Gastrocnemius medialis (tissue), 4 donors: ENCODE results near the gene RPL21. TPM values are rescaled to one million over a fixed set of nuclear protein-coding genes. Genes with fewer than 3 reads are reported as not detected.

Source experiments
- ATAC-seq, 2 donors: fragments of 150-250 bp; one replicate each; pipeline ENCODE4 v1.9.1; 2016
- DNase-seq, 2 donors: peaks; one replicate each; pipeline ENCODE4 v3.0.0-alpha.2; 2019
- H3K27ac ChIP-seq, 4 donors: fragments of 200-600 bp; sonication (generic); 1 replicate in 1 of 4; 2 replicates in 3 of 4; pipeline ENCODE4 v1.5.1; 2016 to 2018; ENCODE audit warnings: mild to moderate bottlenecking in 2 of 4, moderate library complexity in 1 of 4
- H3K27me3 ChIP-seq, 3 donors: fragments of 200-600 bp; sonication (generic) in 2 of 3; 1 replicate in 1 of 3; 2 replicates in 2 of 3; pipeline versions ENCODE4 v1.5.1 to v1.6.0; 2016 to 2019; ENCODE audit warnings: mild to moderate bottlenecking in 1 of 3, moderate library complexity in 1 of 3
- H3K36me3 ChIP-seq, 2 donors: fragments of 200-600 bp; sonication (generic) in 1 of 2; one replicate each; pipeline ENCODE4 v1.5.1; 2017 to 2018
- H3K4me1 ChIP-seq, 2 donors: fragments of 200-600 bp; sonication (generic) in 1 of 2; one replicate each; pipeline ENCODE4 v1.5.1; 2016 to 2017; ENCODE audit warnings: mild to moderate bottlenecking in 2 of 2
- H3K4me3 ChIP-seq, 4 donors: fragments of 200-600 bp; sonication (generic) in 3 of 4; 1 replicate in 1 of 4; 2 replicates in 3 of 4; pipeline ENCODE4 v1.5.1; 2016 to 2019; ENCODE audit warnings: mild to moderate bottlenecking in 2 of 4
- H3K9me3 ChIP-seq, 3 donors: fragments of 200-600 bp; sonication (generic) in 2 of 3; 1 replicate in 1 of 3; 2 replicates in 2 of 3; pipeline ENCODE4 v1.5.1; 2016 to 2019
- POLR2A ChIP-seq, 2 donors: fragments of 450-650 bp; IDR thresholded peaks; one replicate each; pipeline ENCODE4 v1.6.1; 2017; ENCODE audit warnings: antibody characterized with exemption in 2 of 2, mild to moderate bottlenecking in 2 of 2, moderate library complexity in 2 of 2
- in situ Hi-C, 4 donors: fragments of 200-750 bp; cut with MboI; loops; one replicate each; pipeline versions ENCODE4 v1.15.0 to v1.8.0; 2017; ENCODE audit warnings: low sequenced_read_pairs in 4 of 4
- intact Hi-C: fragments of 100-400 bp; cut with DNase I; formaldehyde crosslinking; loops from one replicate; pipeline ENCODE4 v1.15.1; 2023; ENCODE audit warnings: low total_unique reads
- total RNA-seq, 4 donors: library from RNA; depleted of rRNA; stranded (reverse); fragments of >200 nt; gene quantifications; one replicate each; pipeline versions ENCODE4 v1.1.0 to v1.2.3, GENCODE V29; 2016
- TF ChIP-seq, protein P1 (sequence below), 5 experiments: fragments of 450-650 bp in 3 of 5; fragments of 200-600 bp in 2 of 5; sonication (generic) in 2 of 5; IDR thresholded peaks in 4 of 5; conservative IDR thresholded peaks in 1 of 5; 1 replicate in 4 of 5; 2 replicates in 1 of 5; pipeline ENCODE4 v1.5.1; 2016 to 2019; ENCODE audit warnings: antibody characterized with exemption in 5 of 5, mild to moderate bottlenecking in 3 of 5, moderate library complexity in 3 of 5

RPL21 gene
- total RNA-seq, 4 donors from 2014 or later, result 774 to 913 (median 796) TPM

DNA sequence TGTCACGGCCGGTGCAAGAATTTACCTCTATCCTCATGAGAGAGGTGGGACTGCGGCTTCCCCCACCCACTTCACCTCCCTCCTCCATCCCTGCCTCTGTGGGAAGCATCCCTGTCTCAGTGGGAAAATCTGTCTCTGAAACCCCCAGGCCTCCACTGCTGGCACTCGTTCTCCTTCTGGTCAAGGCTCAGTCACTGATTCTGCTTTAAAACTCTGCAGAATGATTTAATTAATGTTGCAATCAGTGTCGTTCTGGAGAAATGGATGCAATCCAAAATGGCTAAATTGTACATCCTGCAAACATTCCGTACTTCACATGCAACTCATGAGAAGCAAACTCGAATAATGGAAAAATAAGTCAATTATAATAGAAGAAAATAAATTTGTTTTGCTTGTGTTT, 24.8 kb downstream of the RPL21 start:
- intact Hi-C loops, result no loop called here
- no peak for TF ChIP-seq POLR2A (IDR thresholded peaks at IDR 0.05)
- TF ChIP-seq, protein P1, sequence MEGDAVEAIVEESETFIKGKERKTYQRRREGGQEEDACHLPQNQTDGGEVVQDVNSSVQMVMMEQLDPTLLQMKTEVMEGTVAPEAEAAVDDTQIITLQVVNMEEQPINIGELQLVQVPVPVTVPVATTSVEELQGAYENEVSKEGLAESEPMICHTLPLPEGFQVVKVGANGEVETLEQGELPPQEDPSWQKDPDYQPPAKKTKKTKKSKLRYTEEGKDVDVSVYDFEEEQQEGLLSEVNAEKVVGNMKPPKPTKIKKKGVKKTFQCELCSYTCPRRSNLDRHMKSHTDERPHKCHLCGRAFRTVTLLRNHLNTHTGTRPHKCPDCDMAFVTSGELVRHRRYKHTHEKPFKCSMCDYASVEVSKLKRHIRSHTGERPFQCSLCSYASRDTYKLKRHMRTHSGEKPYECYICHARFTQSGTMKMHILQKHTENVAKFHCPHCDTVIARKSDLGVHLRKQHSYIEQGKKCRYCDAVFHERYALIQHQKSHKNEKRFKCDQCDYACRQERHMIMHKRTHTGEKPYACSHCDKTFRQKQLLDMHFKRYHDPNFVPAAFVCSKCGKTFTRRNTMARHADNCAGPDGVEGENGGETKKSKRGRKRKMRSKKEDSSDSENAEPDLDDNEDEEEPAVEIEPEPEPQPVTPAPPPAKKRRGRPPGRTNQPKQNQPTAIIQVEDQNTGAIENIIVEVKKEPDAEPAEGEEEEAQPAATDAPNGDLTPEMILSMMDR (IDR thresholded peaks at IDR 0.05 in 4 of 5, conservative IDR thresholded peaks at IDR 0.05 in 1 of 5), result no peak

DNA sequence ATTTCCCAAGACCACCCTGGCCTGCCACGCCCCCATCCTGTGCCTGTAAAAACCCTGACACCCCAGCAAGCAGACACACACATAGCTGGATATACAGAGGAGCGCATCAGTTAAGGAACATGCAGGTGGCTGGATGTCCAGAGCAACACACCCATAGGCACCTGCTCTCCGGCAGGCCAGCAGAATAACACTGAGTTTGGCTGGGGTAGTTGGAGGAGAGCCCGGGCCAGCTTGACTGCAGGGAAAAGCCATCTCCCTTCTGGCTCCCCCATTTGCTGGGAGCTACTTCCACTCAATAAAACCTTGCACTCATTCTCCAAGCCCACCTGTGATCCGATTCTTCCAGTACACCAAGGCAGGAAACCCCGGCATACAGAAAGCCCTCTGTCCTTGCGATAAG, 28.1 kb downstream of the RPL21 start:
- TF ChIP-seq, protein P1 (IDR thresholded peaks at IDR 0.05 in 4 of 5, conservative IDR thresholded peaks at IDR 0.05 in 1 of 5), result no peak
- no peak for TF ChIP-seq POLR2A (IDR thresholded peaks at IDR 0.05)
- DNase-seq, result no peak
- H3K27me3 ChIP-seq, result no peaks in the 10 kb centered on the region
- in situ Hi-C loops, result no loop called here
- no peak overlapping the region for H3K27ac ChIP-seq
- no peak overlapping the region for H3K4me3 ChIP-seq
- H3K4me1 ChIP-seq, result no peaks in the 10 kb centered on the region
- H3K9me3 ChIP-seq, result no peaks in the 10 kb centered on the region
- ATAC-seq, result no peak
- intact Hi-C loops, result no loop called here
- H3K36me3 ChIP-seq, result no peaks in the 10 kb centered on the region

More for the DNA sequence above, 24.8 kb downstream of the RPL21 start:
- DNase-seq (no peak), ATAC-seq (no peak)
- H3K27me3 ChIP-seq, result no peaks in the 10 kb centered on the region
- no peaks in the 10 kb centered on the region for H3K9me3 ChIP-seq
- no peaks in the 10 kb centered on the region for H3K36me3 ChIP-seq
- H3K4me1 ChIP-seq, result no peaks in the 10 kb centered on the region
- peak overlapping the region in 2 of 4 donors; percentile 28 to 49 for H3K27ac ChIP-seq
- in situ Hi-C loops, result no loop called here
- H3K4me3 ChIP-seq, result no peak overlapping the region

DNA sequence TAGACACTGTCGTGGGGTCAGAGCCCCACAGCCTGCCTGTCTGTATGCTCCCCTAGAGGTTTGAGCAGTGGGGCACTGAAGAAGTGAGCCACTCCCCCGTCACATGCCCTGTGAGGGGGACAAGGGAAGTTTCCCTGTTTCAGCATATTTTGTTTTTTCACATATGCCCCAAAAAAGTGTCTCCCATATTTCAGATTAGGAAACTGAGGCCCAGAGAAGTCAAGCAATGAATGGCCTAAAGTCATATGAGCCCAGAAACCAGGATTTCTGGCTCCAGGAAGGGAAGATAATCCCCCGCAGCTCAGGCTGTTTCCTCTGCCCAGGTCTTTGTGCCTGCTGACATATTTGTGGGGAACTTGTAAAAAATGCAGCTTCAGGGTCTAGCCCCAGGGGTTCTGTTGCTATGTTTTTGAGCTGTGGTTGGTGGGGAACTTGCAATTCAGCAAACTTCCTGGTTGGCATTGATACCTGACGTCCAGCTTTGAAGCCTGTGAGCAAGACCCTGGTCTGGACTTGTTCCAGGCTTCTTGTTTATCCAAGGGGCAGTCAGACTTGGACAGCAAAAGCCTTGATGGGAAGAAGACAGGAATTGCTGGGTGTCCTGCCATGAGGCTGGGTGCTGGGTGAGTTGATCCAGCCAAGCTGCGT, 28.8 kb downstream of the RPL21 start:
- TF ChIP-seq POLR2A (IDR thresholded peaks at IDR 0.05), result no peak
- TF ChIP-seq, protein P1 (IDR thresholded peaks at IDR 0.05 in 4 of 5, conservative IDR thresholded peaks at IDR 0.05 in 1 of 5), result no peak
- DNase-seq (no peak), ATAC-seq (no peak)
- no peaks in the 10 kb centered on the region for H3K4me1 ChIP-seq
- no peak overlapping the region for H3K27ac ChIP-seq
- in situ Hi-C loops (no loop called here), intact Hi-C loops (no loop called here)
- H3K4me3 ChIP-seq, result no peak overlapping the region
- no peaks in the 10 kb centered on the region for H3K27me3 ChIP-seq
- H3K9me3 ChIP-seq, result no peaks in the 10 kb centered on the region
- H3K36me3 ChIP-seq, result no peaks in the 10 kb centered on the region

DNA sequence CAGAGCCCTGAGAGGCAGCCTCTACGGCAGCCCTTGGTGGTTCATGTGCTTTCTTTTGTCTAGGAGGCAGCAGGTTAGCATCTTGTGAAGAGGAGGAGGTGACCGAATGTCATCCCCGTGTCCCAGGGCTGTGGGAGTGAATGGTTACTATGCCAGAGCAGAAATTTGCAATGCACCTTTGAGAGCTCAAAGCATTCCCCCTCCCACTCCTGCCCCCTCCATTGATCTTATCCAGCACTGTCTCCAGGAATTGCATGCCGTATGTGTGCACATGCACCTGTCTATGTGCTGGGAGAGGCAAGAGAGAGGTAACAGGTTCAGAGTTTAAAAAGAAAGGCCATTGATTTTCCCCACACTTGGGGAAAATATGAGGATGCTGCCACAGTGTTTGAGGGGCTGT, 29.5 kb downstream of the RPL21 start:
- Histone ChIP-seq H3K9me3 (no peaks in the 10 kb centered on the region), H3K27ac (no peak overlapping the region), H3K27me3 (no peaks in the 10 kb centered on the region), H3K36me3 (no peaks in the 10 kb centered on the region), H3K4me3 (no peak overlapping the region), H3K4me1 (no peaks in the 10 kb centered on the region)
- DNase-seq (no peak), ATAC-seq (no peak)
- in situ Hi-C loops, result no loop called here
- intact Hi-C loops, result no loop called here
- TF ChIP-seq, protein P1 (IDR thresholded peaks at IDR 0.05 in 4 of 5, conservative IDR thresholded peaks at IDR 0.05 in 1 of 5), result no peak
- TF ChIP-seq POLR2A (IDR thresholded peaks at IDR 0.05), result no peak

DNA sequence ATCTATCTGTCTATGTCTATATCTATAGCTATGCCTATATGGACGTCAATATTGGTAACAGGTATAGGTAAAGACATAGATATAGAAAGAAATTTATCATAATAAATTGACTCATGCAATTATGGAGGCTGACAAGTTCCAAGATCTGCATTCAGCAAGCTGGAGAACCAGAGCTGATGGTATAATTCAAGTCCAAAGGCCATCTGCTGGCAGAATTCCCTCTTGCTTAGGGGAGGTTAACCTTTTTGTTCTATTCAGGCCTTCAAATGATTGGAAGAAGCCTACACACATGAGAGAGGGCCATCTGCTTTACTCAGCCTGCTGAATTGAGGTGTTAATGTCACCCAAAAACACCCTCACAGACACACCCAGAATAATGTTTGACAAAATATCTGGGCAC, 30.1 kb downstream of the RPL21 start:
- Histone ChIP-seq H3K4me3 (no peak overlapping the region), H3K4me1 (no peaks in the 10 kb centered on the region), H3K9me3 (no peaks in the 10 kb centered on the region), H3K27me3 (no peaks in the 10 kb centered on the region), H3K27ac (no peak overlapping the region), H3K36me3 (no peaks in the 10 kb centered on the region)
- intact Hi-C loops (no loop called here), in situ Hi-C loops (no loop called here)
- ATAC-seq, result no peak
- TF ChIP-seq, protein P1 (IDR thresholded peaks at IDR 0.05 in 4 of 5, conservative IDR thresholded peaks at IDR 0.05 in 1 of 5), result no peak
- no peak for TF ChIP-seq POLR2A (IDR thresholded peaks at IDR 0.05)
- DNase-seq, result no peak
